Measurements from ENCODE around the gene METAP1. TPM values are rescaled to one million over a fixed set of nuclear protein-coding genes. Genes with fewer than 3 reads are reported as not detected.

Gene METAP1
- polyA plus RNA-seq, 3 donors: 15.9 to 21.7 (median 20.6) TPM

DNA sequence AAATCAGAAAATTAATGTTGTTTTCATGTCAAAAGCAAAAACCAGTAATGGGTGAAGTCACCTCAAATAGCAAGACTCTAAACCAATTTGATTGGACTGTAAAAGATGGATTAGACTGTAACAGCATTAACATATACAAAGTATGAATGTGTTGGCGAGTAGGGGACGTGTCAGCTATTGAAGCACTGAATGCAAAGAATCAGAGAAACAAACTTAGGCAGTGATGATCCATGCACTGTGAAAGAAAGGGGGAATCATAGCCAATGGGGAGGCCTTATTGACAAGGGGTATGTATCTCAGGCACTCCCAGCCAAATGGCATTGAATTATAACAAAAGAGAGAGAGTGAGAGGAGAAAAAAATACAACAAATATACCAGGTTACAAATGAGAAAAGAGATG is 36.1 kb upstream of the METAP1 start:
- no peaks in the 10 kb centered on the region for H4K20me1 ChIP-seq (ENCODE audit: insufficient read depth, low read length)
- H3K9me3 ChIP-seq (replicated peaks in 1 of 2; ENCODE audit: control insufficient read depth in 1 of 2, insufficient read depth in 1 of 2, low read length in 2 of 2): no peaks in the 10 kb centered on the region
- no peak overlapping the region for H3K9ac ChIP-seq (ENCODE audit: insufficient read depth, low read length, poor library complexity, severe bottlenecking)
- WGBS (ENCODE audit: insufficient coverage): 84% methylated on average over 2 of the region's 2 CpGs
- Mint-ChIP-seq H3K9me3 (peaks cover 0 to 13% (median 6%) of the 10 kb centered on the region in 7 donors), H3K4me3 (no peak overlapping the region), H3K27ac (no peak overlapping the region), H3K4me1 (no peaks in the 10 kb centered on the region), H3K27me3 (ENCODE audit: low read depth in 3 of 3) (peaks cover 0 to 2% (median 1%) of the 10 kb centered on the region in 3 donors), H3K36me3 (no peaks in the 10 kb centered on the region)
- no peaks in the 10 kb centered on the region for H3K27me3 ChIP-seq (ENCODE audit: control insufficient read depth in 2 of 2, insufficient read depth in 2 of 2, low read length in 2 of 2)
- no peak overlapping the region for H3K4me3 ChIP-seq (replicated peaks in 1 of 3; ENCODE audit: low read depth in 2 of 3, low read length in 3 of 3)
- H3K27ac ChIP-seq (ENCODE audit: low read depth in 1 of 2, low read length in 2 of 2): no peak overlapping the region
- H2AFZ ChIP-seq (ENCODE audit: insufficient read depth, low read depth, low read length, poor library complexity, severe bottlenecking): no peak overlapping the region
- H3K36me3 ChIP-seq (replicated peaks in 1 of 2; ENCODE audit: control insufficient read depth in 1 of 2, insufficient read depth in 2 of 2, low read length in 2 of 2): no peaks in the 10 kb centered on the region
- TF ChIP-seq CTCF (IDR thresholded peaks at IDR 0.05): no peak
- no peaks in the 10 kb centered on the region for H3K4me1 ChIP-seq (ENCODE audit: control insufficient read depth in 1 of 2, insufficient read depth in 2 of 2, low read length in 2 of 2)
- no peak overlapping the region for H3K4me2 ChIP-seq (replicated peaks; ENCODE audit: extremely low read depth, low read length, poor library complexity, severe bottlenecking)
- intact Hi-C loops (cut with micrococcal nuclease): no loop called here
- H3K79me2 ChIP-seq (ENCODE audit: insufficient read depth, low read length): no peaks in the 10 kb centered on the region
- no peak for DNase-seq

- Mint-ChIP-seq H3K27ac (no peak overlapping the region), H3K4me3 (no peak overlapping the region), H3K4me1 (no peaks in the 10 kb centered on the region), H3K36me3 (no peaks in the 10 kb centered on the region), H3K27me3 (ENCODE audit: low read depth in 3 of 3) (no peaks in the 10 kb centered on the region), H3K9me3 (peaks cover 1 to 13% (median 3%) of the 10 kb centered on the region in 7 donors)
- Histone ChIP-seq H4K20me1 (ENCODE audit: insufficient read depth, low read length) (no peaks in the 10 kb centered on the region), H3K36me3 (replicated peaks in 1 of 2; ENCODE audit: control insufficient read depth in 1 of 2, insufficient read depth in 2 of 2, low read length in 2 of 2) (no peaks in the 10 kb centered on the region), H3K4me1 (ENCODE audit: control insufficient read depth in 1 of 2, insufficient read depth in 2 of 2, low read length in 2 of 2) (no peaks in the 10 kb centered on the region), H3K4me3 (replicated peaks in 1 of 3; ENCODE audit: low read depth in 2 of 3, low read length in 3 of 3) (no peak overlapping the region), H2AFZ (ENCODE audit: insufficient read depth, low read depth, low read length, poor library complexity, severe bottlenecking) (no peak overlapping the region), H3K27me3 (ENCODE audit: control insufficient read depth in 2 of 2, insufficient read depth in 2 of 2, low read length in 2 of 2) (no peaks in the 10 kb centered on the region), H3K9me3 (replicated peaks in 1 of 2; ENCODE audit: control insufficient read depth in 1 of 2, insufficient read depth in 1 of 2, low read length in 2 of 2) (no peaks in the 10 kb centered on the region), H3K27ac (ENCODE audit: low read depth in 1 of 2, low read length in 2 of 2) (no peak overlapping the region), H3K79me2 (ENCODE audit: insufficient read depth, low read length) (no peaks in the 10 kb centered on the region), H3K9ac (ENCODE audit: insufficient read depth, low read length, poor library complexity, severe bottlenecking) (no peak overlapping the region), H3K4me2 (replicated peaks; ENCODE audit: extremely low read depth, low read length, poor library complexity, severe bottlenecking) (no peak overlapping the region)
- DNase-seq: no peak
- intact Hi-C loops (cut with micrococcal nuclease): no loop called here
- TF ChIP-seq CTCF (IDR thresholded peaks at IDR 0.05): no peak
- 100% methylated on average over 1 of the region's 2 CpGs for WGBS (ENCODE audit: insufficient coverage)
These were observed 33.8 kb upstream of the METAP1 start for GRCh38 chr4:98961770-98962169.

Measured in CD14-positive monocyte (primary cell).